Heart right ventricle (tissue), 16 donors: Measurements from ENCODE around the gene WSB2. TPM values are rescaled to one million over a fixed set of nuclear protein-coding genes. Genes with fewer than 3 reads are reported as not detected.
"Not testable (repeated sequence)": the region's sequence is repeated elsewhere in the genome, so short reads cannot be mapped to it uniquely, and the experiment has no call there.

Experiments
- ATAC-seq, 8 donors: fragments of 200-7000 bp; cut with Tn5 transposase; one replicate each; pipeline ENCODE4 v1.9.1; 2020; ENCODE audit warnings: mild to moderate bottlenecking in 8 of 8, moderate library complexity in 8 of 8, moderate number of reproducible peaks in 1 of 8
- DNase-seq, 2 donors: peaks; one replicate each; pipeline ENCODE4 v3.0.0-alpha.2; 2020
- H3K27ac ChIP-seq, 10 donors: fragments of 200-600 bp; sonication (generic) in 2 of 10; one replicate each; pipeline versions ENCODE4 v1.5.0 to v1.8.0; 2020 to 2022; ENCODE audit warnings: mild to moderate bottlenecking in 3 of 10
- H3K27me3 ChIP-seq, 7 donors: fragments of 200-600 bp; one replicate each; pipeline ENCODE4 v1.8.0; 2021 to 2022; ENCODE audit warnings: mild to moderate bottlenecking in 2 of 7
- H3K36me3 ChIP-seq, 9 donors: fragments of 200-600 bp; sonication (generic) in 1 of 9; one replicate each; pipeline versions ENCODE4 v1.5.0 to v1.8.0; 2020 to 2022; ENCODE audit warnings: mild to moderate bottlenecking in 2 of 9
- H3K4me1 ChIP-seq, 9 donors: fragments of 200-600 bp; sonication (generic) in 1 of 9; one replicate each; pipeline versions ENCODE4 v1.5.0 to v1.8.0; 2020 to 2022; ENCODE audit warnings: mild to moderate bottlenecking in 4 of 9
- H3K4me3 ChIP-seq, 10 donors: fragments of 200-600 bp; sonication (generic) in 2 of 10; one replicate each; pipeline versions ENCODE4 v1.5.0 to v1.8.0; 2020 to 2022; ENCODE audit warnings: mild to moderate bottlenecking in 7 of 10, moderate library complexity in 2 of 10
- H3K9me3 ChIP-seq, 11 donors: fragments of 200-600 bp in 10 of 11; sonication (generic) in 2 of 11; one replicate each; pipeline versions ENCODE4 v1.5.0 to v1.8.0; 2013 to 2022; ENCODE audit warnings: mild to moderate bottlenecking in 2 of 11, control low read depth in 1 of 11, moderate library complexity in 1 of 11
- CTCF ChIP-seq, 9 donors: fragments of 200-600 bp; sonication (generic) in 2 of 9; IDR thresholded peaks; one replicate each; pipeline versions ENCODE4 v1.5.0 to v1.8.0; 2021 to 2022; ENCODE audit warnings: antibody characterized with exemption in 9 of 9, mild to moderate bottlenecking in 5 of 9, moderate library complexity in 1 of 9
- WGBS, 2 donors: extraction: QIAGEN DNeasy Blood & Tissue Kit; methylation state at CpG; one replicate each; pipeline ENCODE4 v1.1.7; 2013; ENCODE audit warnings: inconsistent platforms in 1 of 2; 5-methylcytosine and 5-hydroxymethylcytosine counted together
- intact Hi-C, 10 donors: fragments of 100-400 bp; cut with DNase I; formaldehyde crosslinking; loops; one replicate each; pipeline versions ENCODE4 v1.11.1 to v1.14.2; 2022
- polyA plus RNA-seq, 2 donors: library from polyadenylated mRNA; stranded (reverse); fragments of 200-250 nt; gene quantifications; one replicate each; pipeline ENCODE4 v1.2.3, GENCODE V29; 2013
- total RNA-seq, 10 donors: library from RNA; stranded (reverse); fragmentation: NEBNext Ultra II Directional in 3 of 10; extraction: Animal tissue kit (Norgen Biotek cat#: 25700) in 3 of 10; gene quantifications; one replicate each; pipeline versions ENCODE4 v1.2.1 to v1.2.4, GENCODE V29; 2021 to 2023
- donor health status: Arrhythmogenic right ventricular cardiomyopathy.
- donor health status: ischemic (EF 13 %, LVEDD 7.1; RV severe dilation, severe dysfunction).
- donor health status: healthy with polysubstance abuse.
- donor health status: DM: no; HTN: yes; CAD: no.
- donor health status: DM: no; HTN: no; CAD: no.
- donor health status: ischemic (EF 25% LVEDD 6.9; RV normal size, moderate dysfunction).
- donor health status: ischemic (EF 25% LVEDD 5.7; RV mildly dilated, moderate dysfunction).
- donor health status: healthy.
- donor health status: DM: yes; HTN: yes; CAD: no.
- donor health status: Ischemic cardiomyopathy.
- donor health status: ischemic (EF 35%, LVEDD 5.7; RV mildly dilated, moderate dysfunction).
- donor health status: nonischemic (EF 11% LVEDD 7.7; RV severe dilation, severe dysfunction).
- donor health status: DM: yes; HTN: yes; CAD: no.
- donor health status: PGD.
- donor health status: ischemic (EF 29% LVEDD 5.4; RV normal size, mild dysfunction).
- donor health status: nonischemic (EF 23%, LVEDD 6.1; RV moderate dilation, normal function).

The WSB2 gene
- total and polyA plus RNA-seq, 12 donors = 52.2 to 125 (median 97.3) TPM

DNA sequence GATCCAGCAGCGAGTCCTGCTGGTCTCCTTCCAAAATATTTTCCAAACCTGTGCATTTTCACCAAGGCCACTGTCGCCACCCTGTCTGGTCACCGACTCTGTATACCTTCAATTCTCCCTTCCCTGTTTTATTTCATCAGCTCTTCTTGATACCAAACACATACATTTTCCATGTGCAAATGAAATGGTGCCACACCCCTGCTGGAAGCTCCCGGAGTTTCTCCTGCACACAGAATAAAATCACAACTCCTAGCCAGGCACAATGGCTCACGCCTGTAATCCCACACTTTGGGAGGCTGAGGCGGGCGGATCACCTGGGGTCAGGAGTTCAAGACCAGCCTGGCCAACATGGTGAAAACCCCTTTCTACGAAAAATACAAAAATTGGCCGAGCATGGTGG is 28.8 kb upstream of the WSB2 start:
- no peak overlapping the region for H3K27ac ChIP-seq
- DNase-seq (no peak), ATAC-seq (no peak)
- H3K36me3 ChIP-seq = peaks cover 0 to 51% (median 0%) of the 10 kb centered on the region in 9 donors
- H3K4me3 ChIP-seq = no peak overlapping the region
- H3K27me3 ChIP-seq = no peaks in the 10 kb centered on the region
- TF ChIP-seq CTCF (IDR thresholded peaks at IDR 0.05) = no peak
- intact Hi-C loops = no loop called here
- WGBS, 2 donors = 92 to 93% methylated on average over 9 of the region's 9 CpGs
- H3K4me1 ChIP-seq = peaks cover 0 to 5% (median 0%) of the 10 kb centered on the region in 9 donors
- no peaks in the 10 kb centered on the region for H3K9me3 ChIP-seq

DNA sequence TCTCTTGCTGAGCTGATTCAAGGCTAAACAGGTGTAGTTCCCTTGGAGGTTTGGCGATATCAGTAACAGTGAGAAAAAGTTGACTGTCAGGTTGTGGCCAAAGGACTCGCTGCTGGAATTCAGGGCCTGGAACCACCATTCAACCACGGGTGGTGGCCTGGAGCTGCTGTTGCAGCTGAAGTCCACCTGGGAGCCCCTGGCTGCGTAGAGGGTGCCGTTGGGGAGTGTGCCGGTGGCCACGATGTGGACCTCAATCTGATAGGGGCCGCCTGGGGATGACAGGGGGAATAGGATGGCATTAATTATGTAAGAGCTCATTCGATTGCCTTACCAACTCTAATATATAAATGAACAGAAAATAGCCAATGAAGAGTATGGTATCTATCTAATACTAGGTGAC is 21.2 kb upstream of the WSB2 start:
- H3K4me1 ChIP-seq = no peaks in the 10 kb centered on the region
- H3K36me3 ChIP-seq = peaks cover 0 to 59% (median 13%) of the 10 kb centered on the region in 9 donors
- H3K9me3 ChIP-seq = peaks cover 0 to 9% (median 0%) of the 10 kb centered on the region in 11 donors
- no peak for DNase-seq
- no peak for TF ChIP-seq CTCF (IDR thresholded peaks at IDR 0.05)
- 87 to 94% methylated on average over 9 of the region's 9 CpGs for WGBS, 2 donors
- intact Hi-C loops = no loop called here
- H3K4me3 ChIP-seq = no peak overlapping the region
- no peaks in the 10 kb centered on the region for H3K27me3 ChIP-seq
- no peak for ATAC-seq
- H3K27ac ChIP-seq = no peak overlapping the region

DNA sequence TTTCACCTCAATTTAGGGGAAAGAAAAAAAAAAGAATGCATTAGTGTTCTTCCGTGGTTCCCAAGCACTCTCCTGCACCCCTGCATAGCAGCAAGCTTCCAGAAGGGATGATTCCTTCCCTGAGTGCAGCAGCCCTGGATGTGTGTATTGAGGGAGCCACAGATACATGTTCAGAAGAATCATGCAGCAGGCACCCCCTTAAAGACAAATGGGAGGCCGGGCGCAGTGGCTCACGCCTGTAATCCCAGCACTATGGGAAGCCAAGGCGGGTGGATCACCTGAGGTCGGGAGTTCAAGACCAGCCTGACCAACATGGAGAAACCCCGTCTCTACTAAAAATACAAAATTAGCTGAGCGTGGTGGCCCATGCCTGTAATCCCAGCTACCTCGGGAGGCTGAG is 20.5 kb upstream of the WSB2 start:
- H3K36me3 ChIP-seq = peaks cover 0 to 65% (median 13%) of the 10 kb centered on the region in 9 donors
- H3K4me1 ChIP-seq, ATAC-seq, intact Hi-C loops, DNase-seq, H3K27me3 ChIP-seq, H3K4me3 ChIP-seq, H3K27ac ChIP-seq, H3K9me3 ChIP-seq: not testable (repeated sequence)
- WGBS, 2 donors = 93 to 95% methylated on average over 9 of the region's 9 CpGs

- H3K9me3 ChIP-seq = peaks cover 0 to 9% (median 0%) of the 10 kb centered on the region in 11 donors
- ATAC-seq (no peak), DNase-seq (no peak)
- H3K4me1 ChIP-seq = no peaks in the 10 kb centered on the region
- intact Hi-C loops = no loop called here
- 85 to 90% methylated on average over 4 of the region's 4 CpGs for WGBS, 2 donors
- H3K36me3 ChIP-seq = peaks cover 0 to 52% (median 5%) of the 10 kb centered on the region in 9 donors
- H3K4me3 ChIP-seq = no peak overlapping the region
- no peak for TF ChIP-seq CTCF (IDR thresholded peaks at IDR 0.05)
- H3K27me3 ChIP-seq = no peaks in the 10 kb centered on the region
- no peak overlapping the region for H3K27ac ChIP-seq
These were observed 12.8 kb upstream of the WSB2 start for GRCh38 chr12:118073768-118074167.

- 88 to 90% methylated on average over 3 of the region's 3 CpGs for WGBS, 2 donors
- intact Hi-C loops = no loop called here
- H3K27me3 ChIP-seq = no peaks in the 10 kb centered on the region
- no peak for DNase-seq
- no peak for ATAC-seq
- no peak overlapping the region for H3K27ac ChIP-seq
- H3K9me3 ChIP-seq = no peaks in the 10 kb centered on the region
- H3K4me1 ChIP-seq = peaks cover 0 to 1% (median 0%) of the 10 kb centered on the region in 9 donors
- TF ChIP-seq CTCF (IDR thresholded peaks at IDR 0.05) = no peak
- no peak overlapping the region for H3K4me3 ChIP-seq
- H3K36me3 ChIP-seq = peaks cover 0 to 48% (median 0%) of the 10 kb centered on the region in 9 donors
These were observed 9.7 kb upstream of the WSB2 start for GRCh38 chr12:118070650-118071049.
